IMR-90 (cell line): ENCODE results near the gene RALGAPA2. TPM values are rescaled to one million over a fixed set of nuclear protein-coding genes. Genes with fewer than 3 reads are reported as not detected.

ENCODE experiments used
- ATAC-seq: fragments of 200-7000 bp; cut with Tn5 transposase; 2 replicates; pipeline ENCODE4 v1.9.1; 2020; ENCODE audit warnings: low read depth, mild to moderate bottlenecking, moderate library complexity
- BruUV-seq: library from RNA; stranded (reverse); fragments of 400-500 nt; replicated peaks from 2 replicates; lab custom pipeline; 2021; lab: Mats Ljungman, UMichigan
- CTCF ChIA-PET: fragments of 300-600 bp; formaldehyde crosslinking; extraction: SDS; loops from one replicate; lab custom pipeline; 2021; ENCODE audit warnings: antibody characterized with exemption; lab: Yijun Ruan, JAX
- POLR2A ChIA-PET: fragments of 300-600 bp; sonication (Branson Sonifier 250); formaldehyde crosslinking; loops from one replicate; lab custom pipeline; 2022; ENCODE audit warnings: antibody characterized with exemption; ENCODE audit not compliant: unreplicated experiment; lab: Charles Lee
- DNase-seq: peaks from one replicate; pipeline ENCODE4 v3.0.0; 2013
- H2AFZ ChIP-seq: replicated peaks from 2 replicates; pipeline ENCODE3; 2013; ENCODE audit warnings: low read length, mild to moderate bottlenecking; ENCODE audit not compliant: poor library complexity
- H2AK5ac ChIP-seq: 2 replicates; pipeline ENCODE4 v1.6.1; 2013; ENCODE audit warnings: low read depth, low read length, inconsistent platforms
- H2AK9ac ChIP-seq: replicated peaks from 2 replicates; pipeline ENCODE3; 2013; ENCODE audit warnings: mild to moderate bottlenecking, low read depth, low read length, moderate library complexity; ENCODE audit not compliant: poor library complexity
- H2BK120ac ChIP-seq: 2 replicates; pipeline ENCODE4 v1.6.1; 2013; ENCODE audit warnings: low read depth, low read length, inconsistent platforms
- H2BK15ac ChIP-seq: 3 replicates; pipeline ENCODE4 v1.6.1; 2013; ENCODE audit warnings: low read depth, low read length, inconsistent platforms
- H2BK20ac ChIP-seq: 2 replicates; pipeline ENCODE4 v1.6.1; 2013; ENCODE audit warnings: low read depth, mild to moderate bottlenecking, inconsistent platforms, low read length, moderate library complexity
- H2BK5ac ChIP-seq: 2 replicates; pipeline ENCODE4 v1.6.1; 2013; ENCODE audit warnings: mild to moderate bottlenecking, low read depth, low read length, inconsistent platforms; ENCODE audit not compliant: poor library complexity, severe bottlenecking
- H3K14ac ChIP-seq: replicated peaks from 2 replicates; pipeline ENCODE4 v1.6.1; 2013; ENCODE audit warnings: low read depth, low read length, inconsistent platforms
- H3K18ac ChIP-seq: 2 replicates; pipeline ENCODE4 v1.6.1; 2013; ENCODE audit warnings: low read depth, low read length, control low read depth
- H3K23ac ChIP-seq: 2 replicates; pipeline ENCODE4 v1.6.1; 2013; ENCODE audit warnings: low read depth, low read length, inconsistent platforms
- H3K27ac ChIP-seq: 2 replicates; pipeline ENCODE4 v1.5.1; 2013; ENCODE audit warnings: mild to moderate bottlenecking, control low read depth, low read length; ENCODE audit not compliant: insufficient read depth
- H3K27me3 ChIP-seq: 2 replicates; pipeline ENCODE4 v1.6.1; 2013; ENCODE audit warnings: low read length; ENCODE audit not compliant: control insufficient read depth, insufficient read depth
- H3K36me3 ChIP-seq: 2 replicates; pipeline ENCODE4 v1.6.1; 2013; ENCODE audit warnings: low read length, mixed read lengths; ENCODE audit not compliant: control insufficient read depth, insufficient read depth
- H3K4ac ChIP-seq: 2 replicates; pipeline ENCODE4 v1.6.1; 2013; ENCODE audit warnings: low read depth, low read length, inconsistent platforms
- H3K4me1 ChIP-seq: 2 replicates; pipeline ENCODE4 v1.6.1; 2013; ENCODE audit warnings: low read length, mixed read lengths; ENCODE audit not compliant: control insufficient read depth, insufficient read depth
- H3K4me2 ChIP-seq: 2 replicates; pipeline ENCODE4 v1.6.1; 2013; ENCODE audit warnings: low read depth, mild to moderate bottlenecking, control low read depth, low read length, moderate library complexity
- H3K4me3 ChIP-seq: 2 replicates; pipeline ENCODE4 v1.5.1; 2013; ENCODE audit warnings: low read depth, mild to moderate bottlenecking, control low read depth, low read length, moderate library complexity; ENCODE audit not compliant: insufficient read depth
- H3K56ac ChIP-seq: 2 replicates; pipeline ENCODE4 v1.6.1; 2013; ENCODE audit warnings: low read length, inconsistent platforms; ENCODE audit not compliant: insufficient read depth; ENCODE audit errors: extremely low read depth
- H3K79me1 ChIP-seq, 2 experiments: 2 replicates each; pipeline ENCODE4 v1.6.1; 2013; ENCODE audit warnings: low read length in 2 of 2, inconsistent platforms in 1 of 2, low read depth in 1 of 2
- H3K9ac ChIP-seq: 2 replicates; pipeline ENCODE4 v1.6.1; 2013; ENCODE audit warnings: low read depth, low read length, control low read depth
- H3K9me1 ChIP-seq: 2 replicates; pipeline ENCODE4 v1.6.1; 2013; ENCODE audit warnings: low read length, inconsistent platforms; ENCODE audit not compliant: insufficient read depth
- H3K9me3 ChIP-seq: 2 replicates; pipeline ENCODE4 v1.6.1; 2013; ENCODE audit warnings: low read length; ENCODE audit not compliant: control insufficient read depth, insufficient read depth
- H4K20me1 ChIP-seq: 2 replicates; pipeline ENCODE4 v1.6.1; 2013; ENCODE audit warnings: low read length, inconsistent platforms; ENCODE audit not compliant: insufficient read depth
- H4K5ac ChIP-seq: 2 replicates; pipeline ENCODE4 v1.6.1; 2013; ENCODE audit warnings: mild to moderate bottlenecking, low read depth, low read length, control low read depth
- H4K8ac ChIP-seq, 2 experiments: 2 replicates each; pipeline ENCODE4 v1.6.1; 2013; ENCODE audit warnings: low read depth in 2 of 2, low read length in 2 of 2, control low read depth in 1 of 2, inconsistent platforms in 1 of 2
- H4K91ac ChIP-seq: 2 replicates; pipeline ENCODE4 v1.6.1; 2013; ENCODE audit warnings: low read depth, low read length, inconsistent platforms; ENCODE audit not compliant: insufficient read depth
- BHLHE40 ChIP-seq: fragments of 150-350 bp; IDR thresholded peaks from 2 replicates; pipeline ENCODE4 v1.6.1; 2016; ENCODE audit warnings: mild to moderate bottlenecking, low read depth, low read length
- CEBPB ChIP-seq: IDR thresholded peaks from 2 replicates; pipeline ENCODE4 v1.6.1; 2012; ENCODE audit warnings: low read depth, low read length, improper control_type of control experiment
- CHD1 ChIP-seq: IDR thresholded peaks from 2 replicates; pipeline ENCODE4 v1.6.1; 2012; ENCODE audit warnings: low read depth, low read length, improper control_type of control experiment
- CTCF ChIP-seq: conservative IDR thresholded peaks from 2 replicates; pipeline ENCODE4 v1.5.1; 2012; ENCODE audit warnings: mild to moderate bottlenecking, low read depth, low read length, improper control_type of control experiment
- FOS ChIP-seq: fragments of 150-350 bp; IDR thresholded peaks from 2 replicates; pipeline ENCODE4 v1.6.1; 2016; ENCODE audit warnings: low read depth, low read length
- MAFK ChIP-seq: IDR thresholded peaks from 2 replicates; pipeline ENCODE4 v1.6.1; 2012; ENCODE audit warnings: low read depth, low read length, improper control_type of control experiment
- MAZ ChIP-seq: IDR thresholded peaks from 2 replicates; pipeline ENCODE4 v1.6.1; 2012; ENCODE audit warnings: low read depth, mild to moderate bottlenecking, low read length, improper control_type of control experiment, moderate library complexity, borderline replicate concordance
- MXI1 ChIP-seq: IDR thresholded peaks from 2 replicates; pipeline ENCODE4 v1.6.1; 2012; ENCODE audit warnings: low read depth, mild to moderate bottlenecking, low read length, moderate library complexity, borderline replicate concordance
- NFE2L2 ChIP-seq: fragments of 150-350 bp; IDR thresholded peaks from 2 replicates; pipeline ENCODE4 v1.6.1; 2016; ENCODE audit warnings: low read depth, mild to moderate bottlenecking, low read length
- POLR2A ChIP-seq: IDR thresholded peaks from 2 replicates; pipeline ENCODE4 v1.6.1; 2012; ENCODE audit warnings: mild to moderate bottlenecking, low read depth, low read length
- RAD21 ChIP-seq: IDR thresholded peaks from 2 replicates; pipeline ENCODE4 v1.6.1; 2012; ENCODE audit warnings: low read length, improper control_type of control experiment
- RCOR1 ChIP-seq: IDR thresholded peaks from 2 replicates; pipeline ENCODE4 v1.6.1; 2012; ENCODE audit warnings: mild to moderate bottlenecking, low read length, improper control_type of control experiment; ENCODE audit not compliant: insufficient replicate concordance
- RFX5 ChIP-seq: IDR thresholded peaks from 2 replicates; pipeline ENCODE4 v1.8.0; 2012; ENCODE audit warnings: low read depth, mild to moderate bottlenecking, low read length, moderate library complexity
- SMC3 ChIP-seq: fragments of 150-350 bp; IDR thresholded peaks from 2 replicates; pipeline ENCODE4 v1.6.1; 2016; ENCODE audit warnings: low read depth, mild to moderate bottlenecking, antibody characterized with exemption, low read length, moderate library complexity
- USF2 ChIP-seq: fragments of 150-350 bp; IDR thresholded peaks from 2 replicates; pipeline ENCODE4 v1.6.1; 2017; ENCODE audit warnings: mild to moderate bottlenecking, antibody characterized with exemption, low read length, low read depth
- WGBS, 2 experiments: methylation state at CpG; one replicate each; pipeline versions ENCODE4 v1.1.5 to v1.1.7; 2013; ENCODE audit warnings: missing lambda C conversion rate in 2 of 2; ENCODE audit not compliant: insufficient read length in 1 of 2; ENCODE audit errors: extremely low coverage in 2 of 2; 5-methylcytosine and 5-hydroxymethylcytosine counted together
- dilution Hi-C: fragments of 300-500 bp; cut with HindIII; formaldehyde crosslinking; loops from one replicate; pipeline ENCODE4 v1.14.3; 2018; ENCODE audit warnings: low sequenced_read_pairs; ENCODE audit not compliant: unreplicated experiment
- in situ Hi-C: fragments of 300-500 bp; cut with MboI; formaldehyde crosslinking; loops from 3 replicates; pipeline ENCODE4 v1.14.3; 2019; ENCODE audit warnings: low sequenced_read_pairs, inconsistent platforms, mixed read lengths
- intact Hi-C: fragments of 100-400 bp; cut with micrococcal nuclease; formaldehyde crosslinking; loops from 2 replicates; pipeline ENCODE4 v1.10.0; 2022
- polyA plus RNA-seq, 3 experiments: library from polyadenylated mRNA; depleted of rRNA; stranded (reverse); fragments of >200 nt; gene quantifications; 2 replicates each; pipeline ENCODE4 v1.2.3, GENCODE V29; 2012; ENCODE audit warnings: low replicate concordance in 1 of 3
- total RNA-seq: library from RNA; depleted of rRNA; stranded (reverse); fragments of >200 nt; gene quantifications from 2 replicates; pipeline ENCODE4 v1.2.3, GENCODE V29; 2012
- TF ChIP-seq, protein P1 (sequence below): fragments of 150-350 bp; IDR thresholded peaks from 2 replicates; pipeline ENCODE4 v1.6.1; 2016; ENCODE audit warnings: low read depth, mild to moderate bottlenecking, low read length, moderate library complexity, borderline replicate concordance

Gene RALGAPA2
- total and polyA plus RNA-seq, 2 of the 4 experiments (the other 2 are of a cell fraction) = 1.3 to 3.9 TPM

- Histone ChIP-seq H3K4me1 (no peaks in the 10 kb centered on the region), H3K27ac (no peak overlapping the region), H4K5ac (no peak overlapping the region), H3K4me2 (no peak overlapping the region), H2AFZ (no peak overlapping the region), H2BK20ac (no peak overlapping the region), H2AK5ac (no peak overlapping the region), H3K18ac (no peak overlapping the region), H4K8ac (no peak overlapping the region), H3K56ac (no peak overlapping the region), H3K27me3 (no peaks in the 10 kb centered on the region), H3K9me3 (no peaks in the 10 kb centered on the region), H3K9ac (no peak overlapping the region), H3K4ac (no peak overlapping the region), H2BK120ac (no peak overlapping the region), H3K9me1 (0 out of 2 replicates have a peak, but pooled peaks cover 4% of the 10 kb centered on the region), H2AK9ac (no peak overlapping the region), H3K79me1 (no peaks in the 10 kb centered on the region), H3K23ac (no peak overlapping the region), H2BK15ac (no peak overlapping the region), H3K14ac (no peak overlapping the region), H4K20me1 (no peaks in the 10 kb centered on the region), H2BK5ac (no peak overlapping the region), H4K91ac (no peak overlapping the region), H3K36me3 (no peaks in the 10 kb centered on the region), H3K4me3 (no peak overlapping the region)
- 73% methylated on average over 2 of the region's 3 CpGs; no CpG with 5 or more reads in 1 of the 2 experiments for WGBS, 2 experiments
- POLR2A ChIA-PET = no interaction called here
- ATAC-seq (no peak), DNase-seq (no peak)
- no TSS peak for BruUV-seq
- no peak for TF ChIP-seq BHLHE40
- no peak for TF ChIP-seq FOS
- no peak for TF ChIP-seq MAFK
- no peak for TF ChIP-seq CTCF
- no peak for TF ChIP-seq MAZ
- TF ChIP-seq USF2 = no peak
- no peak for TF ChIP-seq POLR2A
- TF ChIP-seq RFX5 = no peak
- TF ChIP-seq RAD21 = no peak
- no peak for TF ChIP-seq MXI1
- no peak for TF ChIP-seq RCOR1
- TF ChIP-seq CEBPB = no peak
- no peak for TF ChIP-seq SMC3
- TF ChIP-seq NFE2L2 = no peak
- no peak for TF ChIP-seq CHD1
- TF ChIP-seq, protein P1, sequence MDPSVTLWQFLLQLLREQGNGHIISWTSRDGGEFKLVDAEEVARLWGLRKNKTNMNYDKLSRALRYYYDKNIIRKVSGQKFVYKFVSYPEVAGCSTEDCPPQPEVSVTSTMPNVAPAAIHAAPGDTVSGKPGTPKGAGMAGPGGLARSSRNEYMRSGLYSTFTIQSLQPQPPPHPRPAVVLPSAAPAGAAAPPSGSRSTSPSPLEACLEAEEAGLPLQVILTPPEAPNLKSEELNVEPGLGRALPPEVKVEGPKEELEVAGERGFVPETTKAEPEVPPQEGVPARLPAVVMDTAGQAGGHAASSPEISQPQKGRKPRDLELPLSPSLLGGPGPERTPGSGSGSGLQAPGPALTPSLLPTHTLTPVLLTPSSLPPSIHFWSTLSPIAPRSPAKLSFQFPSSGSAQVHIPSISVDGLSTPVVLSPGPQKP = no peak
- CTCF ChIA-PET = interaction anchor here (3.1 kb wide), 1 partner anchor 12 kb away, joined by 26 read pairs; no protein-coding TSS in a partner anchor
- in situ Hi-C loops = no loop called here
- dilution Hi-C loops = no loop called here
- intact Hi-C loops = no loop called here
These were observed 106.4 kb downstream of the RALGAPA2 start for GRCh38 chr20:20606050-20606449.
